ENCODE measurements around the gene CAMSAP1. TPM values are rescaled to one million over a fixed set of nuclear protein-coding genes. Genes with fewer than 3 reads are reported as not detected.

The CAMSAP1 gene
- total and polyA plus RNA-seq, 10 of the 15 experiments (the other 5 are each of a cell fraction or from before 2014, with no cell fraction given): 1.4 to 24.7 (median 8.0) TPM

GRCh38 chr9:135811801-135812200 lies 95.5 kb downstream of the CAMSAP1 start:
- 93% methylated on average over 11 of the region's 11 CpGs for WGBS (ENCODE audit: insufficient coverage, insufficient replicate concordance, low lambda C conversion rate, missing lambda C conversion rate)
- in situ Hi-C loops (cut with MboI): no loop called here

More at GRCh38 chr9:135811801-135812200, 95.5 kb downstream of the CAMSAP1 start:
- no peak for ATAC-seq
- intact Hi-C loops (cut with micrococcal nuclease; ENCODE audit: unreplicated experiment): no loop called here
- TF ChIP-seq RUNX3 (IDR thresholded peaks at IDR 0.05; ENCODE audit: low read length) (no peak), CHD4 (IDR thresholded peaks at IDR 0.05) (no peak), SMC3 (IDR thresholded peaks at IDR 0.05; ENCODE audit: borderline replicate concordance, low read length) (no peak), BCLAF1 (IDR thresholded peaks at IDR 0.05) (no peak), ELK1 (IDR thresholded peaks at IDR 0.05; ENCODE audit: low read depth, low read length) (no peak), NFYB (IDR thresholded peaks at IDR 0.05; ENCODE audit: insufficient read depth, low read depth, low read length) (no peak), HDAC2 (IDR thresholded peaks at IDR 0.05) (no peak), ZBTB4 (CRISPR knock-in tag; IDR thresholded peaks at IDR 0.05) (no peak), MYB (IDR thresholded peaks at IDR 0.05; ENCODE audit: borderline replicate concordance, low read depth, low read length) (no peak), WRNIP1 (IDR thresholded peaks at IDR 0.05; ENCODE audit: borderline replicate concordance, low read depth, low read length) (no peak), ATF3 (IDR thresholded peaks at IDR 0.05; ENCODE audit: borderline replicate concordance, extremely low read depth, low read depth, low read length) (no peak), PML (IDR thresholded peaks at IDR 0.05; ENCODE audit: low read length) (no peak), DPF2 (IDR thresholded peaks at IDR 0.05) (no peak)
- ChIA-PET SMC1A (ENCODE audit: uncharacterized antibody, unreplicated experiment) (no interaction called here), CTCF (no interaction called here), RAD21 (ENCODE audit: unreplicated experiment) (no interaction called here), POLR2A (no interaction called here)
- no peaks in the 10 kb centered on the region for H3K79me2 ChIP-seq (ENCODE audit: control insufficient read depth, insufficient read depth, low read length)
- no peak overlapping the region for H3K4me2 ChIP-seq (ENCODE audit: control insufficient read depth, insufficient read depth)
- H3K27ac ChIP-seq (ENCODE audit: control insufficient read depth, insufficient read depth): no peak overlapping the region
- no peaks in the 10 kb centered on the region; the same call in 1 of the 2 replicates for H4K20me1 ChIP-seq (ENCODE audit: control insufficient read depth, insufficient read depth)
- BruUV-seq (replicated peaks): no TSS peak
- H3K9me3 ChIP-seq (replicated peaks; ENCODE audit: control insufficient read depth, insufficient read depth, low read length): no peaks in the 10 kb centered on the region
- H3K4me1 ChIP-seq (ENCODE audit: control insufficient read depth, insufficient read depth, low read length): no peaks in the 10 kb centered on the region
- no peaks in the 10 kb centered on the region for H3K27me3 ChIP-seq (replicated peaks in 1 of 2; ENCODE audit: control insufficient read depth in 2 of 2, insufficient read depth in 2 of 2, low read length in 1 of 2)
- no peak for FAIRE-seq
- H3K36me3 ChIP-seq (ENCODE audit: control insufficient read depth in 2 of 2, insufficient read depth in 2 of 2, low read length in 1 of 2): peaks cover 19% of the 10 kb centered on the region in 2 experiments
- no peak overlapping the region for H3K4me3 ChIP-seq
- no peak overlapping the region for H3K9ac ChIP-seq (ENCODE audit: control insufficient read depth, insufficient read depth, low read length)
- DNase-seq (ENCODE audit: low read depth, low spot score): no peak
- H2AFZ ChIP-seq (ENCODE audit: control insufficient read depth, low read depth, low read length): no peak overlapping the region
